K562 (cell line): ENCODE results near the gene TEX35. TPM values are rescaled to one million over a fixed set of nuclear protein-coding genes. Genes with fewer than 3 reads are reported as not detected.
A peak's percentile ranks its signal among the peaks of the same experiment; 100 is the strongest.

Source experiments
- ATAC-seq: fragments of 200-7000 bp; cut with Tn5 transposase; 3 replicates; pipeline ENCODE4 v1.9.1; 2020; ENCODE audit warnings: moderate library complexity
- BruUV-seq: library from RNA; stranded (reverse); fragments of 400-500 nt; replicated peaks from 2 replicates; lab custom pipeline; 2021; lab: Mats Ljungman, UMichigan
- CTCF ChIA-PET: fragments of 300-600 bp; formaldehyde crosslinking; extraction: SDS; loops from one replicate; lab custom pipeline; 2021; ENCODE audit warnings: low intra/inter-chr PET ratio; lab: Yijun Ruan, JAX
- POLR2A ChIA-PET: fragments of 300-600, 350-650 bp; sonication (Branson Sonifier 250); formaldehyde crosslinking; extraction: SDS; loops from one replicate; lab custom pipeline; 2021; ENCODE audit warnings: antibody characterized with exemption, inconsistent platforms; lab: Yijun Ruan, JAX
- DNase-seq, 4 experiments: peaks; one replicate each; pipeline versions ENCODE4 v3.0.0 to v3.0.0-alpha.2; 2011 to 2018; ENCODE audit warnings: low spot score in 3 of 4, mixed read lengths in 3 of 4; ENCODE audit errors: extremely low read depth in 1 of 4
- FAIRE-seq: peaks from 2 replicates; lab custom pipeline; 2011; peaks lifted over from hg19 to GRCh38; lab: Jason Lieb, UNC
- H2AFZ ChIP-seq: 2 replicates; pipeline ENCODE4 v1.6.0; 2011; ENCODE audit warnings: low read depth, low read length, control low read depth, inconsistent platforms
- H3K27ac ChIP-seq: fragments of 200-600 bp; 3 replicates; pipeline ENCODE4 v1.8.0; 2011; ENCODE audit warnings: low read depth, mild to moderate bottlenecking, control low read depth, inconsistent platforms, low read length, moderate library complexity, mixed read lengths; ENCODE audit errors: extremely low read depth
- H3K27me3 ChIP-seq, 2 experiments: fragments of 300-600 bp in 1 of 2; 2 replicates in 1 of 2; 3 replicates in 1 of 2; pipeline versions ENCODE4 v1.6.0 to v1.8.0; 2011; ENCODE audit warnings: inconsistent platforms in 2 of 2, low read length in 2 of 2, mild to moderate bottlenecking in 1 of 2, mixed read lengths in 1 of 2, moderate library complexity in 1 of 2; ENCODE audit not compliant: control insufficient read depth in 2 of 2, insufficient read depth in 2 of 2
- H3K36me3 ChIP-seq: fragments of 300-600 bp; 3 replicates; pipeline ENCODE4 v1.8.0; 2011; ENCODE audit warnings: mild to moderate bottlenecking, low read length, inconsistent platforms; ENCODE audit not compliant: control insufficient read depth, insufficient read depth
- H3K4me1 ChIP-seq, 2 experiments: fragments of 200-600 bp in 1 of 2; replicated peaks in 1 of 2; 2 replicates in 1 of 2; 3 replicates in 1 of 2; pipeline versions ENCODE4 v1.5.1 to v1.8.0; 2011; ENCODE audit warnings: inconsistent platforms in 2 of 2, low read length in 2 of 2, mild to moderate bottlenecking in 1 of 2, mixed read lengths in 1 of 2, moderate library complexity in 1 of 2; ENCODE audit not compliant: control insufficient read depth in 2 of 2, insufficient read depth in 2 of 2
- H3K4me2 ChIP-seq: 2 replicates; pipeline ENCODE4 v1.6.1; 2011; ENCODE audit warnings: low read length, control low read depth, inconsistent platforms, mixed read lengths; ENCODE audit not compliant: insufficient read depth
- H3K4me3 ChIP-seq: fragments of 200-600 bp; sonication (generic), shearing (Covaris generic); 2 replicates; pipeline ENCODE4 v1.5.1; 2016; ENCODE audit warnings: control low read depth, inconsistent platforms
- H3K79me2 ChIP-seq: fragments of 200-600 bp; 3 replicates; pipeline ENCODE4 v1.8.0; 2011; ENCODE audit warnings: low read length, inconsistent platforms; ENCODE audit not compliant: control insufficient read depth, insufficient read depth
- H3K9ac ChIP-seq, 2 experiments: 2 replicates each; pipeline versions ENCODE4 v1.6.0 to v1.6.1; 2011; ENCODE audit warnings: low read depth in 2 of 2, low read length in 2 of 2, control low read depth in 1 of 2, inconsistent platforms in 1 of 2, mild to moderate bottlenecking in 1 of 2, mixed read lengths in 1 of 2; ENCODE audit not compliant: insufficient read depth in 1 of 2
- H3K9me1 ChIP-seq: one replicate; pipeline ENCODE4 v1.6.0; 2011; ENCODE audit warnings: inconsistent platforms, mild to moderate bottlenecking, low read length, moderate library complexity; ENCODE audit not compliant: control insufficient read depth, insufficient read depth
- H3K9me3 ChIP-seq: replicated peaks from 2 replicates; pipeline ENCODE4 v1.5.1; 2011; ENCODE audit warnings: low read depth, low read length, inconsistent platforms; ENCODE audit not compliant: control insufficient read depth, insufficient read depth
- H4K20me1 ChIP-seq: replicated peaks from 2 replicates; pipeline ENCODE4 v1.6.1; 2011; ENCODE audit warnings: low read length, inconsistent platforms, mixed read lengths; ENCODE audit not compliant: control insufficient read depth, insufficient read depth
- NR4A1 ChIP-seq, 2 experiments: fragments of 250-450 bp in 1 of 2; fragments of 450-650 bp in 1 of 2; sonication (Bioruptor Pico) in 1 of 2; IDR thresholded peaks; 2 replicates each; pipeline versions ENCODE4 v1.4.0 to v1.6.1; 2016 to 2020; ENCODE audit warnings: mild to moderate bottlenecking in 2 of 2, missing compliant biosample characterization in 1 of 2, missing genetic modification characterization in 1 of 2, moderate library complexity in 1 of 2
- RERE ChIP-seq: sonication (generic); formaldehyde crosslinking; IDR thresholded peaks from 2 replicates; pipeline ENCODE4 v1.8.0; 2023; ENCODE audit warnings: missing genetic modification reagents, mild to moderate bottlenecking, borderline replicate concordance
- RFX1 ChIP-seq: fragments of 450-650 bp; IDR thresholded peaks from 2 replicates; pipeline ENCODE4 v1.6.1; 2016; ENCODE audit warnings: mild to moderate bottlenecking, moderate library complexity
- SAFB2 ChIP-seq: fragments of 200-400 bp; formaldehyde crosslinking; IDR thresholded peaks from 2 replicates; pipeline ENCODE4 v1.6.1; 2018; ENCODE audit warnings: borderline replicate concordance, low read length, low read depth, moderate library complexity; ENCODE audit not compliant: severe bottlenecking
- ZC3H11A ChIP-seq: IDR thresholded peaks from 2 replicates; pipeline ENCODE4 v1.6.1; 2012; ENCODE audit warnings: low read depth, low read length, improper control_type of control experiment
- WGBS: fragments of 100-300 bp; shearing (Covaris generic); methylation state at CpG from one replicate; pipeline ENCODE4 v1.1.6; 2016; ENCODE audit warnings: low coverage, mixed read lengths; ENCODE audit not compliant: insufficient coverage; ENCODE audit errors: missing lambda C conversion rate; 5-methylcytosine and 5-hydroxymethylcytosine counted together
- in situ Hi-C: fragments of 300-500 bp; cut with MboI; formaldehyde crosslinking; loops from 4 replicates; pipeline ENCODE4 v1.15.0; 2018; ENCODE audit warnings: inconsistent platforms, mixed read lengths
- intact Hi-C: fragments of 100-400 bp; cut with micrococcal nuclease; formaldehyde crosslinking; loops from 2 replicates; pipeline ENCODE4 v1.14.2; 2022
- polyA plus RNA-seq, 8 experiments: library from polyadenylated mRNA; depleted of rRNA in 4 of 8; stranded (reverse) in 5 of 8; unstranded in 3 of 8; fragments of >200 nt; fragmentation: Nextera tagmentation in 2 of 8; fragmentation: Illumina TruSeq in 1 of 8; extraction: Ambion mirVana in 2 of 8; extraction: Trizol in 1 of 8; gene quantifications; 2 replicates each; pipeline versions ENCODE4 v1.2.1 to v1.2.3, GENCODE V29; 2011 to 2014; ENCODE audit warnings: inconsistent platforms in 1 of 8, missing spikeins in 1 of 8
- total RNA-seq, 7 experiments: library from RNA; depleted of rRNA in 6 of 7; stranded (reverse); fragments of >200 nt in 6 of 7; fragmentation: Illumina TruSeq in 2 of 7; extraction: Trizol in 2 of 7; gene quantifications; 2 replicates each; pipeline versions ENCODE4 v1.2.1 to v1.2.3, GENCODE V29; 2011 to 2021; ENCODE audit warnings: low replicate concordance in 1 of 7

Gene TEX35
- total and polyA plus RNA-seq, 9 of the 15 experiments (the other 6 are each of a cell fraction or from before 2014, with no cell fraction given), result not detected

- TF ChIP-seq RERE (CRISPR knock-in tag), result no peak
Observed at GRCh38 chr1:178504286-178504685, 8.6 kb upstream of the TEX35 start (continued).

- 31% methylated on average over 6 of the region's 6 CpGs for WGBS
- peak overlapping the region; percentile 25; the same call in 1 of the 2 replicates for H3K4me2 ChIP-seq
- TF ChIP-seq SAFB2 (no peak), RFX1 (no peak), ZC3H11A (no peak), NR4A1 (CRISPR knock-in tag; IDR thresholded peaks at IDR 0.05) (no peak), NR4A1 (tag; IDR thresholded peaks at IDR 0.05) (0 out of 2 replicates have a peak, but pooled peaks have one; percentile 6)
- TF ChIP-seq, all 486 proteins: peak for 1
- DNase-seq (no peak), ATAC-seq (no peak), FAIRE-seq (no peak)
- Histone ChIP-seq H3K27me3 (peaks cover 0 to 28% of the 10 kb centered on the region in 2 experiments; a peak in 2 of 5 replicates), H3K9me1 (peaks cover 2% of the 10 kb centered on the region), H3K4me1 (peaks cover 4 to 8% of the 10 kb centered on the region in 2 experiments; a peak in 2 of 5 replicates), H4K20me1 (no peaks in the 10 kb centered on the region), H3K9ac (no peak overlapping the region), H3K9me3 (no peaks in the 10 kb centered on the region), H3K27ac (no peak overlapping the region), H3K4me3 (no peak overlapping the region), H3K36me3 (no peaks in the 10 kb centered on the region), H2AFZ (peak overlapping the region; percentile 72; the same call in 1 of the 2 replicates), H3K79me2 (no peaks in the 10 kb centered on the region)
- POLR2A ChIA-PET, result interaction anchor here (1.6 kb wide), 1 partner anchor 13 kb away, joined by 5 read pairs; no protein-coding TSS in a partner anchor
- in situ Hi-C loops, result no loop called here
- BruUV-seq, result no TSS peak
- intact Hi-C loops, result no loop called here
- CTCF ChIA-PET, result no interaction called here
Observed at GRCh38 chr1:178506177-178506576, 6.7 kb upstream of the TEX35 start.
